ENCODE data around the gene SPDYC.

Gene SPDYC

DNA sequence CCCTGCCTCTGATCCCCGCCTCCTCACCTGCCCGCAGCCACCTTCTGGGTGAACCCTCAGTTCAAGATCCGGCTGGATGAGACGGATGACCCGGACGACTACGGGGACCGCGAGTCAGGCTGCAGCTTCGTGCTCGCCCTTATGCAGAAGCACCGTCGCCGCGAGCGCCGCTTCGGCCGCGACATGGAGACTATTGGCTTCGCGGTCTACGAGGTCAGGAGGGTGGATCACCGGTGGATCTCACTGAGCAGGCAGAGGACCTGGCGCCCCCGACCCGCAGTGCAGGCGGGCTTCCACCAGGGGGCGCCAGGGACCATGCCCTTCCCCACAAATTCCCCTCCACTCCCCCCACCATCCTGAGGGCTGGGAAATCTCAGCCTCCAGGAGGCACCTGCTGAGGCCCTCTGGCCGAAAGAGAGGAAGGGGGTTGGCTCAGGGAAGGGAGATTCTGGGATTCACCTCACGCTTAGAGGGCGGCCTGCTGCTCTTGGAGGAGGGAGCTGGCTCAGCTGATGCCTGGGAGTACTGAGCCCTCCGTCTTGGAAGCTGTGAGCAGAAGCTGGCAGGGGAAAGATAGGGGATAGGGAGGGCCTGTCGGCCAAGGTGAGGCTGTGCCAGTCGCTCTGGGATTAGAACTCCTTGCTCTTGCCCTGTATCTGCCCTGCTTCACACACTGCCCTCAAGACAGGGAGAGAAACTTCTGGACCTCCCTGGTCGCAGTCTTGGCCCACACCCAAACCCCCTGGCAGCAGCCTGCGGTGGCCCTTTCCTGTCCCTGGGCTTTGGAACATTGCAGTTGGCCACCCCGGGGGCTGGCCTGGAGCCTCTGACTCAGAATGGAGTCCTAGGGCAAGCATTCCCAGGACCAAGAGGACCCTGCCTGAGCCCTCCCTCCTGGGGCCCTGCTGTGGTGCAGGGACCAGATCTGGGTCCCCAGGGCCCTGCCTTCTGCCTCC is 34.9 kb downstream of the SPDYC start:
- in situ Hi-C loops (cut with MboI; ENCODE audit: low sequenced_read_pairs), result no loop called here

DNA sequence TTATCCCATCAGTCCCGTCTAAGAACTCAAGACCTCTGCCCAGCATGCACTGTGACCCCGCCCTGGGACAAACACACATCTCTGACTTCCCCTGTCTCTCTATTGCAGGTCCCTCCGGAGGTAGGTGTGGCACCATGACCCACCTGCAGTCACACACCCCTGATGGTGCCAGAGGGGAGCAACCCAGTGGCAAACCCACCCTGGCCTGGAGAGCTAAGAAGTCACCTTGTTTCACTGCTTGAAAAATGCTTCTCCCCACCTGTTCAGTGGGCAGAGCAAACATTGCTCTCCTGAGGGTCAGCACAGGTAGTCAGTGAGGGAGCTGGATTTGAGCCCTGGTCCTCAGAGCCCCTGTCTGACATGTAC is 35.6 kb downstream of the SPDYC start:
- in situ Hi-C loops (cut with MboI; ENCODE audit: low sequenced_read_pairs), result no loop called here

DNA sequence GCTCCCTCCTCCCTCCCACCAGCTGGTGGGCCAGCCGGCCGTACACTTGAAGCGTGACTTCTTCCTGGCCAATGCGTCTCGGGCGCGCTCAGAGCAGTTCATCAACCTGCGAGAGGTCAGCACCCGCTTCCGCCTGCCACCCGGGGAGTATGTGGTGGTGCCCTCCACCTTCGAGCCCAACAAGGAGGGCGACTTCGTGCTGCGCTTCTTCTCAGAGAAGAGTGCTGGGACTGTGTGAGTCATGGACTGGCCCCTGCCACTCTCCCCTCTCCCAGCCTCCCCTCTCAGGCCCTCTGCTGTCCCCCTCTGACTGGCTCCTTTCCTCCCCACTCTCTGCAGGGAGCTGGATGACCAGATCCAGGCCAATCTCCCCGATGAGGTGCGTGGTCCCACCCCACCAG is 36.4 kb downstream of the SPDYC start:
- in situ Hi-C loops (cut with MboI; ENCODE audit: low sequenced_read_pairs), result no loop called here

DNA sequence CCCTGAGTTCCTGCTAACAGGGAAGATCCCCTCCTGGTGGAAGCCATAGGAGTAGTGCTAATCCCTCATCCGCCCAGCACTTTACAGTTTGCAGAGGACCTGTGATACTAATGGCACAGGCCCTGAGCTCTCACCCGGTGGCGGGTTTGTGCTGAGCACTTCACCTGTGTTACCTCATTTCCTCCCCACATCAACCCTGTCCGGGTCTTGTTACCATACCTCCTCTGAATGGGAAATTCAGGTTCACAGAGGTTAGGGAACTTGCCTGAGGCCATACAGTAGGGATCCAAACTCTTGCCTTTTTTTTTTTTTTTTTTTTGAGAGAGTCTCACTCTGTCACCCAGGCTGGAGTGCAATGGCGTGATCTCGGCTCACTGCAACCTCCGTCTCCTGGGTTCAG is 36.9 kb downstream of the SPDYC start:
- in situ Hi-C loops (cut with MboI; ENCODE audit: low sequenced_read_pairs), result no loop called here

DNA sequence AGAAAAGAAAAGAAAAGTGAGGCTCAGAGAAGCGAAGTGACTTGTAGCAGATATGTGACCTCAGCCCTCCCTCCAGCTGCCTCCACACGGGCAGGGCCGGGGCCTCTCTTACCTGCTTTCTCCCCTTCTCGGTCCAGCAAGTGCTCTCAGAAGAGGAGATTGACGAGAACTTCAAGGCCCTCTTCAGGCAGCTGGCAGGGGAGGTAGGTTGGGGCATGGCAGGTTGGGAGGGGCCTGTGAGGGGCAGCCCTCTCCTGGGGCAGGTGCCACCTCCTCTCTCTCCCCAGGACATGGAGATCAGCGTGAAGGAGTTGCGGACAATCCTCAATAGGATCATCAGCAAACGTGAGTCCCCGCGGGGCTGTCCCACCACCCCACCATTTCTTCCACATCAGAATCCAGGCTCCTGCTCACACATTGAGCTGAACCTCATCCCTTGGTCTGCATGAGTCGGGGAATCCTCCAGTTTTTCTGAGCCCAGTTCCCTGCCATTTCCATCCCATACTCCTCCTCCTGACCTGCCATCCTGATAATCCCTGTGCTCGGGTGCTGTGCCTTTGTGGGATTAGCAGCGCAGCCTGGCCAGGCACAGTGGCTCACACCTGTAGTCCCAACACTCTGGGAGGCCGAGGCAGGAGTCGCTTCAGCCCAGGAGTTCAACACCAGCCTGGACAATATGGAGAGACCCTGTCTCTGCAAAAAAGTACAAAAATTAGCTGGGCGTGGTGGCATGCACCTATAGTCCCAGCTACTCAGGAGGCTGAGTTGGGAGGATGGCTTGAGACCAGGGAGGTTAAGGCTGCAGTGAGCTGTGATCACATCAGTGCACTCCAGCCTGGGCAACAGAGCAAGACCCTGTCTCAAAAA is 38.1 kb downstream of the SPDYC start:
- in situ Hi-C loops (cut with MboI; ENCODE audit: low sequenced_read_pairs), result no loop called here

DNA sequence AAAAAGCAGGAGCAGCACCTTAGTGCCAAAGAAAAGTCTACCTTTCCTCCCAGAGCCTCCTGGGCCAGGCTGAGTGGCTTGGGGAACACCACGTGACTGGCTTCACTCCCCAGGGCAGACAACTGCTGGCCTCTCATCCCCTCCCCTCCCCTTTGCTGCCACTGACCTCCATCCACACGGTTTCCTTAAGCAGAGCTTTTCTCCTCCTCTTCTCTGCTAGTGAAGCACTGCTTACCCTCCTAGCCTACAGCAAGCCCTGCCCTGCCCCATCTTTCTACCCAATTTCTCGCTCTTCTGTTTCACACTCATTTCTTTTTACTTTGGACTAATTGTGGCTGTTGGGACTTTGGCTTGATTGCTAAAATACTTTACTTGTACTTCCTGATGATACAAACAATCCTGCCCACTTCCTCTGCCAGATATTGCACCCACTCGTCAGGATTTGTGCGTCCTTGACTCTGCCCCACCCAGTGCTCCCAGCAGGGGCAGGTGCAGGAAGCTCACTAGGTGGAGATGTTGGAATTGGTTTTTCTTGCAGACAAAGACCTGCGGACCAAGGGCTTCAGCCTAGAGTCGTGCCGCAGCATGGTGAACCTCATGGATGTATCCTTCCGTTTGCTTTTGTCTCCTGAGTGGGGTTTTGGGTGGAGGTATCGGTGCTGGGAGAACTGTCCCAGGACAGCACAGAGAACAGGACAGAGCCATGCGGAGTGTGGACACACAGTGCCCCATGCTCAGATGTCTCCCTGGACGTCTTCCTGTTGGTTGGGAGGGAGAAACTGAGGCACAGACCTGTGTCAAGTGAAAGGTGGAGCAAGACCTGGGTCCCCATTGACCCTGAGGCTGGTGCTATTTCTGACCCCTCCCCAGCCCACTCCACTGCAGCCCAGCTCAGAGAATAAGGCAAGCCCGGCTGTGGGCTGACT is 39.0 kb downstream of the SPDYC start:
- in situ Hi-C loops (cut with MboI; ENCODE audit: low sequenced_read_pairs), result no loop called here

DNA sequence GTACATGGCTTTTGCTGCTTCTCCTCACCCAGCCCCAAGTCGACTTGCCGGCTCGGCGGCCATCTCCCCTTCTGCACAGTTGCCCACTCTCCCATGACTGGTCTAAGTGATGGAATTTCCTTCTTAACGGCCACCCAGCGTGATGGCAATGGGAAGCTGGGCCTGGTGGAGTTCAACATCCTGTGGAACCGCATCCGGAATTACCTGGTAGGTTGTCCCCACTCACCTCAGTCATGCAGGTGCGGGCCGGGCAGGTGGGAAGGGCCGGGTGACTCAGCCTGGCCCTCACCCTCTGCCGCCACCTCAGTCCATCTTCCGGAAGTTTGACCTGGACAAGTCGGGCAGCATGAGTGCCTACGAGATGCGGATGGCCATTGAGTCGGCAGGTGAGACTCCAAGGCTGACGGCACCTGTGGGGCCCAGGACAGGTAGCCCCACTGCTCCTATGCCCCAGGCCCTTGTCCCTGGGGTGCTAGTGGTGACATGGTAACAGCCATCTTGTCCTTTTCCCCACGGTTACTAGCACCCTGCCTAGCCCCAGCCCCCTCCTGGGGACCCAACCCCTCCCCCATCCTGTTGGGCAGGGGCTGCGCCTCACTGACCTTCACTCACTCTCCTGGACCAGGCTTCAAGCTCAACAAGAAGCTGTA is 39.8 kb downstream of the SPDYC start:
- in situ Hi-C loops (cut with MboI; ENCODE audit: low sequenced_read_pairs), result no loop called here

DNA sequence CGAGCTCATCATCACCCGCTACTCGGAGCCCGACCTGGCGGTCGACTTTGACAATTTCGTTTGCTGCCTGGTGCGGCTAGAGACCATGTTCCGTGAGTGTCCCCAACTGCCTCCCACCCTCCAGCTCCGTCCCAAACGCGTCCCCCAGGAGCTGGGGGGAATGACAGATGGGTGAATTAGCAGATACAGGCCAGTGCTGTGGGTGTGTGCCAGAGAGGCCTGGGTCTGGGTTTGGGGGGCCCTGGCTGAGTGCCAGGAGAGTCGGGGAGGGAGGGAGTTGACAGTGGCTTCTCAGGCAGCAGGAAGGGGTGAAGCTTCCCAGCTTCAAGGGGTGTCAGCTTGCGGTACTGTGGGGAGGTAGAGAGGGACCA is 40.3 kb downstream of the SPDYC start:
- in situ Hi-C loops (cut with MboI; ENCODE audit: low sequenced_read_pairs), result no loop called here

DNA sequence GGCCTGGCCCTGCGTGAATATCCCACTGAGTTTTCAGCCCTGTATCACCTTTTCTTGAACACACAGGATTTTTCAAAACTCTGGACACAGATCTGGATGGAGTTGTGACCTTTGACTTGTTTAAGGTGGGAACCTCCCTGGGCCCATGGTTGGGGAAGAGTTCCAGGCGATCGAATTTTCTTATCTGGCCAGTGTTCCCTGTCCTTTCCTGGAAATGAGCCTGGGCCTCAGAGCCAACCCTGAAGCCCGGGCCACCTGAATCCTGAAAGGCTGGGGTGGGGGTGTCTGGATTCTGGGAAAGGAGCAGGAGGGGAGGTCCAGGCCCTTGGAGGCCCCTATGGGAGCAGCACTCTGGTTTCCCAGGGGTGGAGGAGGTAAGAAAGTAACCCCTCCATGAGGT is 40.7 kb downstream of the SPDYC start:
- in situ Hi-C loops (cut with MboI; ENCODE audit: low sequenced_read_pairs), result no loop called here

DNA sequence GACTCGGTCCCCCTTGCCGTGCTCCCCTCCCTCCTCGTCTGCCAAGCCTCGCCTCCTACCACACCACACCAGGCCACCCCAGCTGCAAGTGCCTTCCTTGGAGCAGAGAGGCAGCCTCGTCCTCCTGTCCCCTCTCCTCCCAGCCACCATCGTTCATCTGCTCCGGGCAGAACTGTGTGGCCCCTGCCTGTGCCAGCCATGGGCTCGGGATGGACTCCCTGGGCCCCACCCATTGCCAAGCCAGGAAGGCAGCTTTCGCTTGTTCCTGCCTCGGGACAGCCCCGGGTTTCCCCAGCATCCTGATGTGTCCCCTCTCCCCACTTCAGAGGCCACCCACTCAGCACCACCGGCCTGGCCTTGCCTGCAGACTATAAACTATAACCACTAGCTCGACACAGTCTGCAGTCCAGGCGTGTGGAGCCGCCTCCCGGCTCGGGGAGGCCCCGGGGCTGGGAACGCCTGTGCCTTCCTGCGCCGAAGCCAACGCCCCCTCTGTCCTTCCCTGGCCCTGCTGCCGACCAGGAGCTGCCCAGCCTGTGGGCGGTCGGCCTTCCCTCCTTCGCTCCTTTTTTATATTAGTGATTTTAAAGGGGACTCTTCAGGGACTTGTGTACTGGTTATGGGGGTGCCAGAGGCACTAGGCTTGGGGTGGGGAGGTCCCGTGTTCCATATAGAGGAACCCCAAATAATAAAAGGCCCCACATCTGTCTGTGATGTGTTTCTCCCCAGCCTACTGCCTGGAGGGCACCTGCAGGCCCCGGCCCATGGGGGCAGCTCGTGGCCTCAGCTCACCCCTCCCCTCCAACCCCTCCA is 41.5 kb downstream of the SPDYC start:
- in situ Hi-C loops (cut with MboI; ENCODE audit: low sequenced_read_pairs), result no loop called here

DNA sequence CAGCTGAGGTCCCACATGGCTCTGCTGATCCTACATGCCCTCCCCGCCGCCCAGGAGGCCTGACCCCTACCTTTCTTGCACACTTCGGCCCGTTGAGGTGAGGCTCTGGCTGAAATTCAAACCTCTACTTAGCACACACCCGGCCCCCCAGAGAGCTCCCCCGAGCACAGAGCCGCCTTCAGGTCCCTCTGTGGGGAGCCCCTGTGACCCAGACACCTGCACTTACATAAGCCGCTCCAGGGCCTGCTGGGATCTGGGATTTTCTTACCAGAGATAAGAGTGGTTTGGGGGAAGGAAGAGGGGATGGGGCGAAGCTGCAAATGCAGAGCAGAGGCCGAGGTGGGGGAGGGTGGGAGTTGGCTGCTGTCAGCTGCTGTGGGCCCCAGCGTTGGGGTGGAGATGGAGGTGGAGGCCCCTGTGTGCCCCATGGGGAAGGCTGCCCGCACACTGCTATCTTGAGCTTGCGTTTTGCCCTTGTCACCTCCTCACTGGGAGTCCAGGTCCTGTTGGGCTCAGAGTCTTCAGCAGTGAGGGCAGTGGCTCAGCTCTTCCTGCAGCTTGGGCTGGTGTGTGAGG is 42.3 kb downstream of the SPDYC start:
- in situ Hi-C loops (cut with MboI; ENCODE audit: low sequenced_read_pairs), result no loop called here

DNA sequence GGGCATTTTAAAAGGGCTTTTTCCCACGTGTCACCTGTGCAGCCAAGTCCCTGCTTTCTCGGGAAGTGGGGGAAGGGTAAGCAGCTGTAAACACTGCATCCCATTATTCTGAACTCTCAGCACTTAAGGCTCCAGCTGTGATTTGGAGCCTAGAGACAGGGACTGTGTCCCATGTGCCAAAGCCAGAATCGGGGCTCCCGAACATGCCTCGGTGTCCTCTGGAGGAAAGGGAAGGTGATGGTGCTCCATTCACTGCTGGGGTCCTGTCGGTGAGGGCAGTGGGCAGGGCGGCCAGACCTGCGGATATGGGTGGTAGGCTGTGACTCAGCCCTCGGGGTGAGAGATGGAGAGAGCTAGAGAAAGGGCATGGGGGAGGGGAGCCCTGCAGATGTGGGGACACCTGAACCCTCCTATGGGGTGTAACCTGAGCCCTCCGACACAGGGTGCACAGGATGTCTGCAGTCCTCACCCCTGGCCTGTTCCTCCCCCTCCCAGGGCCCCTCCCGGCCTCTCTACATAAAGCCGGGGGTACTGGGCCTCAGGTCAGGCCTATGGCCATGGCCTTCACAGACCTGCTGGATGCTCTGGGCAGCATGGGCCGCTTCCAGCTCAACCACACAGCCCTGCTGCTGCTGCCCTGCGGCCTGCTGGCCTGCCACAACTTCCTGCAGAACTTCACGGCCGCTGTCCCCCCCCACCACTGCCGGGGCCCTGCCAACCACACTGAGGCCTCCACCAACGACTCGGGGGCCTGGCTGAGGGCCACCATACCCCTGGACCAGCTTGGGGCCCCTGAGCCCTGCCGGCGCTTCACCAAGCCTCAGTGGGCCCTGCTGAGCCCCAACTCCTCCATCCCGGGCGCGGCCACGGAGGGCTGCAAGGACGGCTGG is 43.5 kb downstream of the SPDYC start:
- in situ Hi-C loops (cut with MboI; ENCODE audit: low sequenced_read_pairs), result no loop called here

DNA sequence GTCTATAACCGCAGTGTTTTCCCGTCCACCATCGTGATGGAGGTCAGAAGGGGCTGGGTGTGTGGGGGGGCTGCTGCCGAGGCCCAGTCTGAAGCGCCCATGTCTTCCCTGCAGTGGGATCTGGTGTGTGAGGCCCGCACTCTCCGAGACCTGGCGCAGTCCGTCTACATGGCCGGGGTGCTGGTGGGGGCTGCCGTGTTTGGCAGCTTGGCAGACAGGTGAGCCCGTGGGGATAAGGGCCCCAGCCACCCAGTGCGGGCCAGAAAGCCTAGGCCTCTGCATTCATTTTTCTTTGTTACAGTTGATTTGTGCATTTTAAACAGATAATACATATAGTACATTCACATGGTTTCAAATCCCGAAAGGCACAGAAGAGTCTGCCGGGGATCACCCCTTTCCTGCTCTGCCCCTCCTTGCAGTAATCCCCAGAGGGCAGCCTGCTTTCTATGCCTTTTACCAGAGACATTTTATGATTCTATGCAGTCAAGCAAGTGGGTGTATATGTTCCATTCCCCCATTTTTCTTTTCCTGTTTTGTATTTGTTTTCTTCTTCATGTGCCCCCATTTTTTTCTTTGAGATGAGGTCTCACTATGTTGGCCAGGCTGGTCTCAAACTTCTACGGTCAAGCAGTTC is 44.3 kb downstream of the SPDYC start:
- in situ Hi-C loops (cut with MboI; ENCODE audit: low sequenced_read_pairs), result no loop called here

DNA sequence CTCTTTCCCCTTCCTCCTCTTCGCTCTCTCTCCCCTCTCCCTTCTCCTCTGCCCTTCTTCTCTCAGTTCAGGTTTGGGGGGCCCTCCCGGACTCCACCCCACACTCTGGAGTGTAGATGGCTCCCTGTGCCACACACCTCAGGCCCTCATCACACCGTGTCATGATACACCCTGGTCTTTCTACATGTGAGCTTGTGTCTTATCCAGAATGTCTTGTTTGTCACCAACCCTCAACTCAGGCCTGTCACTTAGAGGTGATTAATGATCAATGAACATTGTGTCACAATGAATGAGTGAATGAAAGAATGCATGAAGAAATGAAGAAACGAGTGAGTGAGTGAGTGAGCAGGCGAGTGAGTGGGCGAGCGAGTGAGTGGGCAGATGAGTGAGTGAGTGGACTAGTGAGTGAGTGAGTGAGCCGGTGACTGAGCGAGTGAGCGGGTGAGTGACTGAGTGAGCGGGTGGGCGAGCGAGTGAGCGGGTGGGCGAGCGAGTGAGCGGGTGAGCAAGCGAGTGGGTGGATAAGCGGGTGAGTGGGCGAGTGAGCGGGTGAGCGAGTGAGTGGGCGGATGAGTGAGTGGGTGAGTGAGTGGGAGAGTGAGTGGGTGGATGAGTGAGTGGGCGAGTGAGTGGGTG is 45.5 kb downstream of the SPDYC start:
- in situ Hi-C loops (cut with MboI; ENCODE audit: low sequenced_read_pairs), result no loop called here

DNA sequence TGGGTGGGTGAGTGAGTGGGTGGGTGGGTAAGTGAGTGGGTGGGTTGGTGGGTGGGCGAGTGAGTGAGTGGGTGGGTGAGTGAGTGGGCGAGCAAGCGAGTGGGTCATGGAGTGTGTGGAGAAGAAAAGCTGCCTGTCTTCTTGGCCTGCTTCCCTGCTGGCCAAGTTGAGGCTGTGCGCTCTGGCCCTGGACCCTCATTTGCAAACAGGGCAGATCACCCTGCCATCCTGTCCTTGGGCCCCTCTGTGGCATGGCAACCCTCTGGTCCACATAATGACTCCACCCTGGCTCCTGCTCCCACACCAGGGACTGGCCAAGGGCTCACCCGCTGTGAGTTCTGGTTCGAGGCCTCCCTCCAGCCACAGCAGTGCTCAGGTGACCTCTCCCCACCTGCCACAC is 46.8 kb downstream of the SPDYC start:
- in situ Hi-C loops (cut with MboI; ENCODE audit: low sequenced_read_pairs), result no loop called here

DNA sequence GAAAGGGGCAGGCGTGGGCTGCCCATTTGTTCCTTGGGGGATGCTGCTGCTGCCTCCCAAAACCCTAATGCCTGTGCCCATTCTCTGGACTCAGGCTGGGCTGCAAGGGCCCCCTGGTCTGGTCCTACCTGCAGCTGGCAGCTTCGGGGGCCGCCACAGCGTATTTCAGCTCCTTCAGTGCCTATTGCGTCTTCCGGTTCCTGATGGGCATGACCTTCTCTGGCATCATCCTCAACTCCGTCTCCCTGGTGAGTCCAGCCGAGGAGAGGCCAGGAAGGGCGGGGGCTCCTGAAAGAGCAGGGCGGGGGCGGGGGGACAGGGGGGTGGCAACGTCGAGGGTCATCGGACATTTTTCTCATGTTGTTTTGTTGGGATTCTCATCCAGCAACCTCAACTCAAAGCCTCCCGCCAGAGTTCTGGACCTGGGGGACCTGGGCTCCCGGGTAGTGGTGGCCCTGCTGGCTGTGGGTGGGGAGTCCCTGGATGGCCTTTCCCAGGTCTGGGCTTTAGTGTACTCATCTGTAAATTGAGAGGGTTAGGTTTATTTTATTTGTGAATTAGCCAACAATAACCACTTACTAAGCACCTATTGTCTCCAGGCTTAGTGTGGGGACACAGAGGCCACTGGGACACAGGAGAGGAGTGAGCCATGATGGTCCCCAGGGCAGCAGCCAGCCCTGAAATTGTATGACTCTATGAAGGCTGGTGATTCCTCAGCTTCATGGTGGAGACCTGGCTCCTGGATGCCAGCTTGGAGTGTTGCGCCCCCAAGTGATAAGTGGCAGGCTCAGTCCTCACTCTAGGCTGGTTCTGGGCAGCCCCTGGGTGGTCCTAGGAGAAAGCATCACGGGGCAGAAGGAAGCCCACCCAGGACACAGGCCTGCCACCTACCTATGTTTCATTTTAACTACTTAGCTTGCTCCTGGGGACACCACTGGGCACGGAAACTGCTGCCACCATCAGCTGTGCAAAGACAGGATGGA is 47.7 kb downstream of the SPDYC start:
- in situ Hi-C loops (cut with MboI; ENCODE audit: low sequenced_read_pairs), result no loop called here
